Mucosa of rectum (tissue), 2 donors: ENCODE data around the gene SLC16A12.
A peak's percentile ranks its signal among the peaks of the same experiment; 100 is the strongest.

Experiments
- H3K27ac ChIP-seq, 2 donors: one replicate each; pipeline ENCODE4 v1.7.0; 2013; ENCODE audit warnings: inconsistent platforms in 2 of 2, low read depth in 2 of 2, low read length in 2 of 2
- H3K27me3 ChIP-seq, 2 donors: one replicate each; pipeline ENCODE4 v1.7.0; 2013; ENCODE audit warnings: low read length in 2 of 2; ENCODE audit not compliant: control insufficient read depth in 2 of 2, insufficient read depth in 2 of 2
- H3K36me3 ChIP-seq, 2 donors: one replicate each; pipeline ENCODE4 v1.7.0; 2013; ENCODE audit warnings: low read length in 2 of 2; ENCODE audit not compliant: control insufficient read depth in 2 of 2, insufficient read depth in 2 of 2
- H3K4me1 ChIP-seq, 2 donors: one replicate each; pipeline ENCODE4 v1.7.0; 2013; ENCODE audit warnings: low read length in 2 of 2, mild to moderate bottlenecking in 1 of 2; ENCODE audit not compliant: control insufficient read depth in 2 of 2, insufficient read depth in 2 of 2
- H3K4me3 ChIP-seq, 2 donors: one replicate each; pipeline ENCODE4 v1.7.0; 2013; ENCODE audit warnings: low read length in 2 of 2
- H3K9ac ChIP-seq, 2 donors: one replicate each; pipeline ENCODE4 v1.7.0; 2013; ENCODE audit warnings: low read length in 2 of 2, low read depth in 1 of 2, mild to moderate bottlenecking in 1 of 2
- H3K9me3 ChIP-seq, 2 donors: one replicate each; pipeline ENCODE4 v1.7.0; 2013; ENCODE audit warnings: low read length in 2 of 2; ENCODE audit not compliant: control insufficient read depth in 2 of 2
- donor health status: healthy.
- donor health status: Normal muscosa, but diverticular disease.

The SLC16A12 gene

GRCh38 chr10:89535171-89536012 is at the start of gene SLC16A12:
SLC16A12 (minus strand) TSS chr10:89535594; CDS start chr10:89462578, 73,016 bp downstream.
- Histone ChIP-seq H3K9ac (no peak within 1 kb of the TSS), H3K36me3 (no peaks in the 10 kb centered on the region), H3K27ac (no peak within 1 kb of the TSS), H3K4me3 (peak within 1 kb of the TSS; percentile 7 to 27), H3K27me3 (peaks cover 31 to 38% of the 10 kb centered on the region in 2 donors), H3K9me3 (no peaks in the 10 kb centered on the region), H3K4me1 (peaks cover 0 to 2% of the 10 kb centered on the region in 2 donors)

GRCh38 chr10:89582022-89582421 is 46.6 kb upstream of the SLC16A12 start:
- Histone ChIP-seq H3K36me3 (peaks cover 0 to 5% of the 10 kb centered on the region in 2 donors), H3K4me3 (no peak overlapping the region)

GRCh38 chr10:89580243-89580642 is 44.8 kb upstream of the SLC16A12 start:
- H3K36me3 ChIP-seq = peaks cover 0 to 2% of the 10 kb centered on the region in 2 donors
- H3K9ac ChIP-seq = no peak overlapping the region
- no peak overlapping the region for H3K27ac ChIP-seq
- no peaks in the 10 kb centered on the region for H3K27me3 ChIP-seq
- no peak overlapping the region for H3K4me3 ChIP-seq
- H3K9me3 ChIP-seq = no peaks in the 10 kb centered on the region
- no peaks in the 10 kb centered on the region for H3K4me1 ChIP-seq

More at GRCh38 chr10:89582022-89582421, 46.6 kb upstream of the SLC16A12 start:
- Histone ChIP-seq H3K9ac (no peak overlapping the region), H3K27me3 (no peaks in the 10 kb centered on the region), H3K27ac (no peak overlapping the region), H3K4me1 (no peaks in the 10 kb centered on the region), H3K9me3 (no peaks in the 10 kb centered on the region)

- H3K27me3 ChIP-seq = no peaks in the 10 kb centered on the region
- no peaks in the 10 kb centered on the region for H3K36me3 ChIP-seq
- H3K9me3 ChIP-seq = no peaks in the 10 kb centered on the region
- H3K4me1 ChIP-seq = no peaks in the 10 kb centered on the region
- H3K9ac ChIP-seq = no peak overlapping the region
- no peak overlapping the region for H3K27ac ChIP-seq
- H3K4me3 ChIP-seq = no peak overlapping the region
Observed at GRCh38 chr10:89576696-89577095, 41.3 kb upstream of the SLC16A12 start.

- Histone ChIP-seq H3K4me1 (no peaks in the 10 kb centered on the region), H3K9me3 (no peaks in the 10 kb centered on the region), H3K27ac (no peak overlapping the region), H3K4me3 (no peak overlapping the region), H3K36me3 (no peaks in the 10 kb centered on the region), H3K27me3 (no peaks in the 10 kb centered on the region), H3K9ac (no peak overlapping the region)
Observed at GRCh38 chr10:89576022-89576421, 40.6 kb upstream of the SLC16A12 start.

GRCh38 chr10:89575031-89575430 is 39.6 kb upstream of the SLC16A12 start:
- Histone ChIP-seq H3K9ac (no peak overlapping the region), H3K4me3 (no peak overlapping the region), H3K9me3 (no peaks in the 10 kb centered on the region), H3K36me3 (no peaks in the 10 kb centered on the region), H3K27ac (no peak overlapping the region), H3K27me3 (no peaks in the 10 kb centered on the region), H3K4me1 (no peaks in the 10 kb centered on the region)

GRCh38 chr10:89574368-89574767 is 39.0 kb upstream of the SLC16A12 start:
- H3K9me3 ChIP-seq = no peaks in the 10 kb centered on the region
- no peaks in the 10 kb centered on the region for H3K36me3 ChIP-seq
- no peaks in the 10 kb centered on the region for H3K4me1 ChIP-seq
- no peak overlapping the region for H3K27ac ChIP-seq
- no peak overlapping the region for H3K4me3 ChIP-seq
- no peaks in the 10 kb centered on the region for H3K27me3 ChIP-seq
- H3K9ac ChIP-seq = no peak overlapping the region

- no peaks in the 10 kb centered on the region for H3K4me1 ChIP-seq
Observed at GRCh38 chr10:89567576-89568245, 32.3 kb upstream of the SLC16A12 start.

GRCh38 chr10:89566992-89567391 is 31.6 kb upstream of the SLC16A12 start:
- H3K9me3 ChIP-seq = no peaks in the 10 kb centered on the region
- no peak overlapping the region for H3K27ac ChIP-seq
- no peak overlapping the region for H3K4me3 ChIP-seq
- no peak overlapping the region for H3K9ac ChIP-seq
- H3K4me1 ChIP-seq = no peaks in the 10 kb centered on the region
- H3K36me3 ChIP-seq = no peaks in the 10 kb centered on the region
- H3K27me3 ChIP-seq = no peaks in the 10 kb centered on the region

More at GRCh38 chr10:89567576-89568245, 32.3 kb upstream of the SLC16A12 start:
- no peaks in the 10 kb centered on the region for H3K36me3 ChIP-seq
- no peak overlapping the region for H3K9ac ChIP-seq
- H3K9me3 ChIP-seq = no peaks in the 10 kb centered on the region
- no peak overlapping the region for H3K4me3 ChIP-seq
- H3K27me3 ChIP-seq = no peaks in the 10 kb centered on the region
- no peak overlapping the region for H3K27ac ChIP-seq
